Central memory CD4-positive, alpha-beta T cell (primary cell): ENCODE data around the gene TOP3A.
"Not testable (repeated sequence)": the region's sequence is repeated elsewhere in the genome, so short reads cannot be mapped to it uniquely, and the experiment has no call there.

ENCODE experiments used
- DNase-seq: peaks from one replicate; pipeline ENCODE4 v3.0.0; 2022

Gene TOP3A

DNA sequence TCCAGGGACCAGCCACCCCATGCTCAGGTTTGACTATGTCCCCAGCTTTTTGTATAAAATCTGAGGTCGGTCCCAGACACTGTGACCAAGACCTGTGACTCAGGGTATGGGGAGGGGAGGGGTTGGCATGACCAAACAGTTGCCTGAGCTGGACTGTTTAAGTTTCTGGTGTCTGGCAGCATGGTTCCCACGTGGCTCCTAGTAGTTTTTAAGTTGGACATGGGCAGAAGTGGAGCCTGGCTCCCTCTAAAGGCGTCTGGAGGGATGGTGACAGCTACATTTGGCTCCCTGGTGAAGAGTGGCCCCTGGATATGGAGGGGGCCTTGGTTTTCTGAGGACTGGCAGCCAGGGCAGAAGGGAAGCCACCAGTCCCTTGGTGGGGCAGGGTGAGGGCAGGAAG is 8.2 kb upstream of the TOP3A start:
- DNase-seq, result no peak

GRCh38 chr17:18322522-18322921 is 7.7 kb upstream of the TOP3A start:
- no peak for DNase-seq

DNA sequence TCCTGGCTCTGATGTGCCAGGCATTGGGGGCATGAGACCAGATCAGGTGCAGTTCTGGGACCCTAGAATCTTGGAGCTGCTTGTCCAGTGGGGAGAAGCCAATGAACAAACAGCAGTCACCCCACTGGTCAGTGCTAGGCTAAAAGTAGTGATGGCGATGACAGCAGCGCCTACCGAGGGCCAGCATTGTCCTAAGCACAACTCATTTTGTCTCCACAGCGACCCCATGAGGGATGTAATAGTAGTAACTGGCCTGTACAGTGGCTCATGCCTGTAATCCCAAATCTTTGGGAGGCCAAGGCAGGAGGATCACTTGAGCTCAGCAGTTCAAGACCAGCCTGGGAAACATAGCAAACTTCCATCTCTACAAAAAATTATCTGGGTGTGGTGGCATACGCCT is 6.5 kb upstream of the TOP3A start:
- no peak for DNase-seq

GRCh38 chr17:18320301-18320700 is 5.5 kb upstream of the TOP3A start:
- DNase-seq, result no peak

GRCh38 chr17:18319604-18320256 is 4.9 kb upstream of the TOP3A start:
- no peak for DNase-seq

DNA sequence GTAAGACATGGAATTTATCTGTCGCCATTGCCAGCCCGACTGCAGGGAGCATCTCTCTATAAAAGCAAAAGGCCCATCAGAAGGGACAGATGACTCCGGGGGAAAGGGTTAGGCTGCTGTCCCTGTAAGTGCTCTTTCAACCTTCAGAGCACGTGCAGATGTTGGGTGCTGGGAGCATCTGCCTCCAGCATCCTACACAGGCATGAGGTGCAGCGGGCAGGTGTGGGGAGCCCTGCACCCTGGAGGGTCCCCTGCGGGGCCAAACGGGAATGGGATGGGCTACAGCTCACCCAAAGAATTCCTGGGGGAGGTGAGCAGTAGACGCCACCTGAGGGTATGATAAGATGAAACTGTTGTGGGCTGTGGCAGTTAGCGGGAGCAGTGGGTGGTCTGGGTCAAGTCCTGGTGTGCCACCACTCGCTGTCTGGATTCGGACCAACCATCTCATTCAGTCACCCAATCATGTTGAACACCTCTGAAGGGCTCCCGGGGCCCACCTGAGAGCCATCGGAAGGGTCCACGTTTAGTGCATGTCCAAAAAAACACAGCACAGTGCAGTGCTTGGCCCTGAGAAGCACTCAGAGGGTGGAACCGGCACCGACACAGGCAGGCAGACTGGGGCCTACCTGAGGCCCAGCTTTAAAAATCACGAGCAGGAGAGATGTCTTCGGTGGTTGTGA is 4.1 kb upstream of the TOP3A start:
- DNase-seq, result no peak

- DNase-seq, result no peak
Observed at GRCh38 chr17:18318117-18318516, 3.3 kb upstream of the TOP3A start.

- no peak for DNase-seq
Observed at GRCh38 chr17:18315961-18316360, 1.2 kb upstream of the TOP3A start.

GRCh38 chr17:18315562-18315922 is 748 bp upstream of the TOP3A start:
- peak; percentile 54 for DNase-seq

- DNase-seq, result peak; percentile 15
Observed at GRCh38 chr17:18314059-18314730, 599 bp downstream of the TOP3A start.

DNA sequence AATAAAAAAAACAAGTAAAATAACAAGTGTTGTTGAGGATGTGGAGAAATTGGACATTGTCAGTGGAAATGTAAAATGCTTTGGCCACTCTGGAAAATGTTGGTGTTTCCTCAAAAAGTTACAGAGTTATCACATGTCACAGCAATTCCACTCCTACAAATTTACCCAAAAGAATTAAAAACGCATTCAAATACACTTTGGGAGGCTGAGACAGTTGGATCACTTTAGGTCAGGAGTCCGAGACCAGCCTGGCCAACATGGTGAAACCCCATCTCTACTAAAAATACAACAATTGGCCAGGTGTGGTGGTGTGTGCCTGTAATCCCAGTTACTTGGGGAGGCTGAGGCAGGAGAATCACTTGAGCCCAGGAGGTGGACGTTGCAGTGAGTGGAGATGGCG is 5.6 kb downstream of the TOP3A start:
- no peak for DNase-seq

DNA sequence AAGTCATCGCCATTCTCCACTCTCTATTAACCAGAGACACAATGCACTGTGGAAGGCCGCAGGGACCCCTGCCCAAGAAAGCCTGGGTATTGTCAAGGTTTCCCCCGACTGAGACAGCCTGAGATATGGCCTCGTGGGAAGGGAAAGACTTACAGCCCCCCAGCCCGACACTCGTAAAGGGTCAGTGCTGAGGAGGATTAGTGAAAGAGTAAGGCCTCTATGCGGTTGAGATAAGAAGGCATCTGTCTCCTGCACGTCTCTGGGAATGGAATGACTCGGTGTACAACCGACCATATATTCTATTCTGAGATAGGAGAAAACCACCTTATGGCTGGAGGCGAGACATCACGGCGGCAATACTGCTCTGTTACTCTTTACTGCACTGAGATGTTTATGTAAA is 11.6 kb downstream of the TOP3A start:
- not testable (repeated sequence) for DNase-seq

DNA sequence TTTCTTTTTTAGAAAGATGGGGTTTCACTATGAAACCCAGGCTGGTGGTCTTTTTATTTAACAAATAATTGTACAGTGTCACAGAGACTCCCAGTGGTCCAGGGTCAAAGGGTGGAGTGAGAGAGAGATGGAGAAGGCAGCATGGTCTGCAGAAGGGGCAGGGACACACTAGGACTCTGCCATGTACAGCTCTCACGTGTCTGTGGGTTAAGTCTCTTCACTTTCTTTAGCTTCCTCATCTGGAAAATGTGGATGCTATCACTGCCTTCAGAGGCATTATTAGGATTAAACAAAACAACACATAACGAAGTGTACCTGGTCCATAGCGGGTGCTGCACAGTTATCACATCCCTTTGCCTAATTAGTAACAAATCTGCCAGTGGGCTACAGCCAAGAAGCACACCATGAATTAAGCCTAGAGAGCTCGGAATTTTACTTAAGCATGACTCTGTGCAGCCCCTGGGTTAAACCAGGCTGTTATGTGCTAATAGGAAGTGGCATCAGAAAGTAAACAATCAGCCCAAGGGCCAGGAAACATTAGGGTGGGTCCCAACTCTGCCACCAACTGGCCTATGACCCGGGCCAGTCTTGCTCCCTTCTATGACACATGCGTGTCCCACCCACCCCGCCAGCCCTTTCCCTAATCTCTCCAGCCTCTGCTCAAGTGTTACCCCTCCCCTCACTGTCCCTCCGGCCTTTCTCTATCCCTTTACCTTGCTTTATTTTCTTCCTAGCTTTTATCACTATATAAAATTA is 13.9 kb downstream of the TOP3A start:
- no peak for DNase-seq

DNA sequence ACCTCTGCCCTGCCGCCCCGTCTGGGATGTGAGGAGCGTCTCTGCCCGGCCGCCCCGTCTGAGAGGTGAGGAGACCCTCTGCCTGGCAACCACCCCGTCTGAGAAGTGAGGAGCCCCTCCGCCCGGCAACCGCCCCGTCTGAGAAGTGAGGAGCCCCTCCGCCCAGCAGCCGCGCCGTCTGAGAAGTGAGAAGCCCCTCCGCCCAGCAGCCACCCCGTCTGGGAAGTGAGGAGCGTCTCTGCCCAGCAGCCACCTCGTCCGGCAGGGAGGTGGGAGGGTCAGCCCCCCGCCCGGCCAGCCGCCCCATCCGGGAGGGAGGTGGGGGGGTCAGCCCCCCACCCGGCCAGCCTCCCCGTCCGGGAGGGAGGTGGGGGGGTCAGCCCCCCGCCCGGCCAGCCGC is 16.7 kb downstream of the TOP3A start:
- DNase-seq, result not testable (repeated sequence)

GRCh38 chr17:18291718-18292540 is 22.9 kb downstream of the TOP3A start:
- DNase-seq, result no peak

DNA sequence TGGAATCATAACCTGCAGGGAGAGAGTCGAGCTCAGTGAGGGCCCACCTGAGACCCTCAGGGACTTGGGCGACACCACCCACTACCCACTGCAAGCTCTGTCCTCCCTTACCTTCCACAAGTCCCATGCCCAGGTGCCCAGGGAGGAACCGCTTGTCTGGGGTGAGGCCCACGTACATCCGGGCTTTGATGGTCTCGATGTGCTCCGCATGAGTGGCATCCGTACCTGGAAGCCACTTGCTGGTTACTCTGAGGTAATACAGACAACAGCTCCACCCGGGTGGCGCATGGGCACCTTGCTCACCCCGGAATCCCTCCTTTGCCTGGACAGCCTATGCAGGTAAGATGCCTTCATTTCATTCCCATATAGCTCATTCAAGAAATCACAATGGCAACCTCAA is 29.5 kb downstream of the TOP3A start:
- DNase-seq, result no peak

GRCh38 chr17:18281788-18282187 is 33.0 kb downstream of the TOP3A start:
- DNase-seq, result no peak

DNA sequence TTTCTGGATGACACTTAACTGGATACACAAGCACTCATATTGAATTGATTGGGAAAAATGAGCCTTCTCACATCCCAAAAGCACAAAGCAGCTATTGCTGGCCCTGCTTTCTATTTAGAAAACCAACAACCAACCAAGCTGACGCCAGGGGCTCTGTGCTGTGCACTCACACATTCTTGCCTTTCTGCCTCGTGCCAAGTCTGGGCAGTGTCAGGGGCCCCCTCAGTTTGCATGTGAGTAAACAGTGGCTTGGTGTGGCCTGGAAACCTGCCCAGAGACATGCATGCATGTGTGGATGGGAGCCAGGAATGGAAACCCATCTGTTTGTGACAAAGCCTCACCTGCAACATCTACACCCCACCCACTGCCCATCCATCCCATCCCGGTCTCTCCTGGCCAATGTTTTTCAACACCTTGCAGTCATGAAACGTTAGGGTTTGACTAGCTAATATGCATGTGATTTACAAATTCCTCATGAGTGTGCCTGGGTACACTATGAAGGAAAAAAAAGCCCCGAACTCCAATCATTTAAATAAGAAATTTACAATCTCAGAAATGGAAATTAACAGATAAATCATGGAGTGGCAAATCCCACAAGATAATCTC is 33.9 kb downstream of the TOP3A start:
- DNase-seq, result no peak

GRCh38 chr17:18280249-18280648 is 34.5 kb downstream of the TOP3A start:
- DNase-seq, result no peak

DNA sequence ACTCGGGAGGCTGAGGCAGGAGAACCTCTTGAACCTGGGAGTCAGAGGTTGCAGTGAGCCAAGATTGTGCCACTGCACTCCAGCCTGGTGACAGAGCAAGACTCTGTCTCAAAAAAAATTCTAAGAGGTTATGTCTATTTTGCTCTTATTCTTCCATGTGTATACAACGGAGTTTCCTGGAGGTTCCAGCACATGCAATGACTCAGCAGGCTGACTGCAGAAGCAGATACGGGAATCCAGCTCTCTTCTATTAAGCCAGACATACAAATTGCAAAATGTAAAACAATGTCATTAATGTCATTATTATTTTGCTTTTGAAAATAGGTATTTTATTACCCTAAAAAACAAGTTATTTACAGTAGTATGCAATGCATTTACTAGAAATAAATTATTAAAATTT is 35.9 kb downstream of the TOP3A start:
- DNase-seq, result no peak

- no peak for DNase-seq
Observed at GRCh38 chr17:18277076-18277475, 37.7 kb downstream of the TOP3A start.
